SHP77 (cell line): ENCODE data around the gene PARP9.

Experiments
- DNase-seq, 2 experiments: peaks; one replicate each; lab custom pipeline; 2025; lab: John Stamatoyannopoulos, UW

PARP9 gene

DNA sequence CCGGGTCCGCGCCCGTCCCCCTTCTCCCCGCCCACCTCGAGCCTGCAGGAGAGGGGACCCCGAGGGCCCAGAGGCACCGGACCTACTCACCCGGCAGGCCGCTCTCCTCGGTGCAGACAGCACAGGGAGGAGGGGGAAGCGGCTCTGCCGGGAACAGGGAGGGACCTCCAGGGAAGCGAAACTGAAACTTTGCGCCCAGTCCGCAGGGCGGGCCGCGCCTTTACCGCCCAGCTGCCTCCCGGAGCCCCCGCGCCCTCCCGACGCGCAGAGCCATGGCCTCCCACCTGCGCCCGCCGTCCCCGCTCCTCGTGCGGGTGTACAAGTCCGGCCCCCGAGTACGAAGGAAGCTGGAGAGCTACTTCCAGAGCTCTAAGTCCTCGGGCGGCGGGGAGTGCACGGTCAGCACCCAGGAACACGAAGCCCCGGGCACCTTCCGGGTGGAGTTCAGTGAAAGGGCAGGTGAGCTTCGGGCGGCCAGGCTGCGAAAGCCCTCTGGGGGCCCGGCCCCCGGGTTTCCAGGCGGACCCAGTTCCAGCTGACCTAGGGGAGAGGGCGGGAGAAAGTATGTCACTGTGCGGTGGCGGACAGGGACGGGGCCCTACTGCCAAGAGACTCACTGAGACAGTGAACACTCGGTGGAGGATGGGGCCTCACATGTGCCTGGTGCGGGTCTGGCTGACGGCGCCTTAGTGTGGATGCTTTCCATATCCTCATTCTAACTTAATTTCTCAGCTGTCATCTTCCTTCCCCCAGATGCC lies at the start of gene PARP9, which contains the start of gene DTX3L:
Gene PARP9 (minus strand): TSS at position 146 of the 758 bp plus-strand sequence. CDS start 4,680 bp downstream, outside the sequence.
Gene DTX3L (plus strand): TSS at position 184 of the 758 bp plus-strand sequence. CDS start 89 bp downstream, at position 273.
- DNase-seq: peak; percentile 55 to 71

DNA sequence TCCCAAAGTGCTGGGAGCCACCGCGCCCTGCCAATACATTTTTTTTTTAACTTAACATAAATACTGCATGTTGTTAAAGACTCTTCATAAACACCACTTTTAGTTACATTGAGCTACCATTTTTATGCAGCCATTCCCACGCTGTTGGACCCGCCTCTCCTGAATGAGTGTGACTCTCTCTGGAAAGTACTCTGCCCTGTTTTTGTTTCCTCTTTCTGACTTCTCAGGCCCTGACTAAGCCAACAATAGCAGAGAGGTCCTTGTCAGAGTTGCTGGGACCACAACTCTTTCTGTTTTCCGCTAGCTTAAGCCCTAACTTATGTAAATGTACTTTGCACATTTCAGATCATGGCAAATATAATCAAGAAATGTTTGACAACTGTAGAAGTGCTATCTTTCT lies 48.6 kb upstream of the PARP9 start:
- DNase-seq: no peak

DNA sequence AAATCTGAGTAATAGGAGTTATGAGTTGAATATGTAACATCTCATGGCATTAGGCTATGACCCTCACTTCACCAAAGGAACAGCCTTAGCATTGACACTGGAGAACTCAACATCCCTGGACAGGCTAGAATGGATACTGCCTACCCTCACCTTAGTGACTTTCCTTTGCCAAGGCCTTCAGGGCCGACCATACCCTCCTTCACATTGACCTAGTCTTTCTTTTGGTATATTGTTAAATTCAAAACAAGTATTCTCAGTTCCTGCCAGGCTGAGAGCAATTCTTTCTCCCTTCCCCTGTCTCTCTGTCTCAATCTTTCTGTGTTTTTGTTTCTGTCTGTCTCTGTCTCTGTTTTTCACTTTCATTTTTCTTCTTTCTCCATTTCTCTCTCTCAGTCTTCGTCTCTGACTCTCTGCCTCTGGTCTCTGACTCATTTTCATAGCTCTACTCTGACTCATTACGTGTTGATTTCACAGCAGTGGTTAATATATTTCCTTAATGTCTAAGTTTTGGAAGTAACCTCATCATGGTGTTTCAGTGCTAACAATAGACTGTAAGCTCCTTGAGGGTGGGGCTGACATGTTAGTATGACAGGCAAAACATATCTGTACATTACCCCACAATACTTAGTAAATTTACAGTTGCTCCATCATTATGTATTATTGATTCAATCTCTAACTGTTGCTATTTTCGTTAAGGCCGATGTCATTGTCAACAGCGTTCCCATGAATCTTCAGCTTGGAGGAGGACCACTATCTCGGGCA lies 45.9 kb upstream of the PARP9 start:
- no peak for DNase-seq

DNA sequence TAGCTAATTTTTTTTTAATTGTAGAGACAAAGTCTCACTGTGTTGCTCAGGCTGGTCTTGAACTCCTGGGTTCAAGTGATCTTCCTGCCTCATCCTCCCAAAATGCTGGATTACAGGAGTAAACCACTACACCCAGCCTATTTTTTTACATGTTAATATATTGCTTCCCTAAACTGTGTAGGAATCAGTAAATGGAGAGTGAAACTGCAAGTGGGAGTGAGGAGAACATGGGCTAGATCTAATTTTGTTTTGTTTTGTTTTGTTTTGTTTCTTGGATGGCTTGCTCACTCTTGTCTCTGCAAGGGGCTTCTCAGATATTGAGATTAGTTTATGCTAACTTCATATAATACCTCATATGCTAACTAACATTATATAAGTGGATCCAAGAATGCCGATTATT lies 44.8 kb upstream of the PARP9 start:
- no peak for DNase-seq

DNA sequence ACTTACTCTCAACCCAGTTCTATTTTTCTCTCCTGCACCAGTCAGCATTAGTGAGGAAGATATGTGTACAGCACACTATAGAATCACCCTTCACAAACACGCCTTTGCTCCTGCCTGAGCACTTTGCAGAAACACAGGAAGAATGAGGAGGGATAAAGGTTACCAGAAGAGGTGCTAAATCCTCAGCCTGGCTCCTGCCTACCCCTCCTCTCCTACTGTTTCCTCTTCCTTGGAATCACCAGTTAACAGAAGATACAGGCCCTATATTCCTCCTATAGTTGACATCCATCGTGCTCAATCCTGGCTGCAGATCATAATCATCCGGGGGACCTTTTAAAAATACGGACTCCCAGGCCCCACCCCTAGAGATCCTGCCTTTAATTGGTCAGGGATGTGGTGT lies 42.2 kb upstream of the PARP9 start:
- no peak for DNase-seq

DNA sequence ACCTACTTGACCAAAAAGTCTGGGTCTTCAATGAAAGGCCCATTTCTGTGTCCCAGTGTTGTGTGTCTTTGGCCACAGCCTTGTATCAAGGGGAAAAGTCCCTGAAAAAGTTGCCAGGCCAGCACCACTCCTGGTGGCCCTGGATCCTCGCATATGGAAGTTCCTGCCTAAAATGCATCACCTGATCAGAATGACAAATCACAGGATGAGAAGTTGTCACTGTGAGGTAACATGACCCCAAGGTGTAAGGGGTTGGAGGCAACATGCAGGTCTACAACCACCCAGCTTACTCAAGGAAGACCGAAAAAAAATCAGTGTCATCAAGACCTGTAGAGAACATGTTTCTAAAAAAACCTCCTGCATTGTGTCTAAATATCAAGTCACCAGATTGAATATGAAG lies 39.0 kb upstream of the PARP9 start:
- DNase-seq: no peak

DNA sequence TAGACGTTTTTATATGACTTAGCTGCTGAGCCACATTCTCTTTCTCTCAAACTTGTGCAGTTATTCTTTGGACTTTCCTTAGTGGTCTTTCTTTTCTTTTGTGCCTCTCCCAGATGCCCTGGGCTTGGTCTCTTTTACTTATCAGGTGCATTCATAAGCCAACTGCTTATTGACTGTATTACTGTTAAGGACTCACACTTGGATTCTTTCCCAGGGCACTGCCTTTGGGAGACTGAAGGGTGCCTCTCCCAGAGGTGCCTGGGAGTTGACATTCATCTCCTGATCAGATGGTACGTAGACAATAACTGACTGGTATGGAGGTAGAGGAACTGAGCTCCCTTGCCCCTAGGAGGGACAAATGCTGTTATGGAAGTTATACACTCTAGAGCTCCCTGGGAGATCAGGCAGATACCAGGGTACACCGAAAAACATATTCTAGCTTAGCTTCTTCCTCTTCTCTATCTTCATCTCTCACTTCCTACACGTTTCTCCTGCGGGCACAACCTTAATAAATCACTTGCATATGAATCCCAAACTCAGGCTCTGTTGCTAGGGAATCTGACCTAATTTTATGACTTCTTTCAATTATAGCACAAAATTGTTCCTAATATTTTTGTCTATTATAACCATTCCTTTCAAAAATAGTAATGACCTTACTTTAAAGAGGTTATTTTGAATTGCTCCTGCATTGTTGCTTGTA lies 38.1 kb upstream of the PARP9 start:
- no peak for DNase-seq

DNA sequence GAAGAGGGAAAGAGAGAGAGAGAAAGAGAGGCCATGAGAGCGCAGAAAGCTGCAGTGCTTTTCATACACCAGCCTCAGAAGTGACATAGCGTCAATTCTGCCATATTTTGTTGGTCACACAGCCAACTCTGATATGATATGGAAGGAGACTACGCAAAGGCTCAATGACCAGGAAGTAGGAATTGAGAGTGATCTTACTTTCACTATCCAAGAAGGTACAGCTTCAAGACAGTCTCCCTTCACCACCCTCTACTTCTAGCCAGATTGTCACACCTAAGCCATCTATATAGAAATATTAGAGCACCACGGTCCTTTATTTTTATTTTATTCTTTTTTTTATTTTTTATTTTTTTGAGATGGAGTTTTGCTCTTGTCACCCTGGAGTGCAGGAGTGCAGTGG lies 34.5 kb upstream of the PARP9 start:
- no peak for DNase-seq

DNA sequence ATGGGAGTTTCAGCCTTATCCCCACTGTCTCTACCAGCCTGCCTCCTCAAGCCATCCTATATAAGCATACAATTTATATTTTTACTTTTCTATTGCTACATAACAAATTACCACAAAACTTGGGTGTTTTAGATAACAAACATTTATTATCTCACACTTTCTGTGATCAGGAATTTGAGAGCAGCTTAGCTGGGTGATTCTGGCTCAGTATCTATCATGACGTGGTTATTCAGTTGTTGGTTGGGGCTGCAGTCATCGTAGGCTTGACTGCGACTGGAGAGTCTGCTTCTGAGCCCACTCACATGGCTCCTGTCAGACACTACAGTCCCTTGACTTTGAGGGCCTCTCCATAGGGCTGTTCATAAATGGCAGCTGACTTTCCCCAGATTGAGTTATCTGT lies 34.1 kb upstream of the PARP9 start:
- no peak for DNase-seq

DNA sequence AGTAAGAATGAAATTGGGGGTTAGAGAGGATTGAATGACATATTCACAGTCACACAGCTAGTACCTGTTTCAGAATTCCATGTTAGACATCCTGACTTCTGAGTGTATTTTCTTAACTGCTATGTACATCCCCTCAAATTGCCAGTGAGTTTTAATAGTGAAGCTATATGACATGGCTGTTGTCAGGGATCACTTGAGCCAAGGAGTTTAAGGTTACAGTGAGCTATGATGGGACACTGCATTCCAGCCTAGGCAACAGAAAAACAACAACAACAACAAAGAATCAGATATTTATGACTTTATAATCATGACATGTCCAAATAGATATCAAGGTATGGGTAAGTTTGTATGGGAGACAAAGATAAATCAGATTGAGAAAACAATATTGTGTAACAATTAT lies 29.9 kb upstream of the PARP9 start:
- no peak for DNase-seq

DNA sequence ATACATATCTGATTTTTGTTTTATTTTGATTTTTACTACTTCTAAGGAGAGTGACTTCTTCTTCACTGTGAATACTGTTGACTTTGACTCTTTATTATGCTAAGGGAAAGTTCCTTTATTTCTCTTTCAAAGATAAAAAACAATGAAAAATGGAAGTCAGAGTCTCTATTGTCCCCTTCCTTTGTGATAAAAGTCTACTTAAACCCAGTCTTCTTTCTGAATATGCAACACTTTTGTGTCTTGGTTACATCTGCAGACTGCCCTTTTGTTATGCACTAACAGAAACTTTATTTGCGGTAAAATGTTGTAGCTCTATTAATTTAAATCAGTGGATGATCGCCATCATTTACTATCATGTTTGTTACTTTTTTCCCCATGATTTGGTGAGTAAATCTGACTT lies 26.5 kb upstream of the PARP9 start:
- DNase-seq: no peak

DNA sequence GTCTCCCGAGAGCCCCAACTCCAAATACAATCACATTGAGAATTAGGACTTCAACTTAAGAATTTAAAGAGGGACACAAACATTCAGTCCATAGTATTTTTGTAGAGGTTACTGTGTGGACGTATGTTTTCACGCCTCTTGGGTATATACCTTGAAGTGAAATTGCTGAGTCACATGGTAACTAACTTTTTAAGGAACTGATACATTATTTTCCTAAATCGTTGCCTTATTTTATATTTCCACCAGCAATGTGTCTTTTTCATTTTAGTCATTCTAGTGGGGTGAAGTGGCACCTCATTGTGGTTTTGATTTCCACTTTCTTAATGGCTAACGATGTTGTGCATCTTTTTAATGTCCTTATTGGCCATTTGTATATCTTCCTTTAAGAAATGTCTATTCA lies 25.2 kb upstream of the PARP9 start:
- no peak for DNase-seq

DNA sequence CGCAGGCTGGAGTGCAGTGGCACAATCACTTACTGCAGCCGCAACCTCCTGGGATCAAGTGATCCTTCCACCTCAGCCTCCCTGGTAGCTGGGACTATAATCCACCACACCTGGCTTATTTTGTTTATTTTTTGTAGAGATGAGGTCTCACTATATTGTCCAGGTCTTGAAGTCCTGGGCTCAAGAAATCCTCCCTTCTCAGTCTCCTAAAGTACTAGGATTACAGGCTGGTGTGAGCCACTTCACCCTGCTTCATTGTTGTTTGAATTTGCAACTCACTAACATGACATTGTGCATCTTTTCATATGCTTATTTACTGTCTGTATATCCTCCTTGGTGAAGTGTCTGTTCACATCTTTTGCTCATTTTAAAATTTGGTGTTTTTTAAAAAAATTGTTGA lies 23.5 kb upstream of the PARP9 start:
- no peak for DNase-seq

DNA sequence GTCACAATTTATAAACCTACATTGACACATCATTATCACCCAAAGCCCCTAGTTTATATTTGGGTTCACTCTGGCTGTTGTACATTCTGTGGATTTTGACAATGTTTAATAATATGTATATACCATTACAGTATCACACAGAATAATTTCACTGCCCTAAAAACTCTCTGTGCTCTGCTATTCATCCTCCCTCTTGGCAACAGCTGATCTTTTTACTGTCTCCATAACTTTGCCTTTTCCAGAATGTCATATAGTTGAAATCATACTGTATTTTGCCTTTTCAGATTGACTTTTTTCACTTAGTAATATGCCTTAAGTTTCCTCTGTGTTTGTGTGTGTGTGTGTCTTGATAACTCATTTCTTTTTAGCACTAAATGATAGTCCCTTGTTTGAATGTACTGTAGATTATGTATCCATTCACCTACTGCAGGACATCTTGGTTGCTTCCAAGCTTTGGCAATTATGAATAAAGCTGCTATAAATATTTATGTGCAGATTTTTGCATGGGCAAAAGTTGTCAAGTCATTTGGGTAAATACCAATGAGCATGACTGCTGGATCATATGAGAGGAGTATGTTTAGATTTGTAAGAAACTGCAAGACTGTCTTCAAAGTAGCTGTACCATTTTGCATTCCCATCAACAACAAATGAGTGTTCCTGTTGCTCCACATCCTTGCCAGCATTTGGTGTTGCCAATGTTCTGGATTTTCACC lies 22.8 kb upstream of the PARP9 start:
- no peak for DNase-seq

DNA sequence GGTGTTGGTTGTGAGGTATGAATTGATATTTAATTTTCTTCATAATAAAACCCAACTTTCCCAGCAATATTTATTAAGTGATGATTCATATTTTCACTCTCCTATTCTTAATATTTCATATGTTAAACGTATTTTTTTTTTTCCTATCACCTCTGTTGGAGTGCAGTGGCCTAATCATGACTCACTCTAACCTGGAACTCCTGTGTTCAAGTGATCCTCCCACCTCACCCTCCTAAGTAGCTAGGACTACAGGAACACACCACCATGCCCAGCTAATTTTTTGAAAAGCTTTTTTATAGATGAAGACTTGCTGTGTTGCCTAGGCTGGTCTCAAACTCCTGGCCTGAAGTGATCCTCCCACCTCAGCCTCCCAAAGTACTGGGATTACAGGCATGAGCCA lies 22.0 kb upstream of the PARP9 start:
- DNase-seq: no peak

DNA sequence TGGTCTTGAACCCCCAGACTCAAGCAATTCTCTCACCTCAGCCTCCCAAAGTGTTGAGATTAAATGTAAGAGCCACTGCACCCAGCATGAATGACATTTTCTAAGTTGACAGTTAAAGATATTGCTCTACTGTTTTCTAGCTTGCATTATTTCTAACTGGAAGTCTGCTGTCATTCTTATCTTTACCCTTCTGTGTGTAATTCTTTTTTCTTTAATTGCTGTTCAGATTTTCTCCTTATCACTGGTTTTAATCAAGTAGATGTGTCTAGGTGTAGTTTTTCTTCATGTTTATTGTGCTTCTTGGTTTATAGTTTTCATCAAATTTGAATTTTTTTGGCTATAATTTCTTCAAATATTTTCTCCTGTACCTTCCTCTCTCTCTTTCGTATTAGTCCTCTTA lies 18.3 kb upstream of the PARP9 start:
- DNase-seq: no peak

DNA sequence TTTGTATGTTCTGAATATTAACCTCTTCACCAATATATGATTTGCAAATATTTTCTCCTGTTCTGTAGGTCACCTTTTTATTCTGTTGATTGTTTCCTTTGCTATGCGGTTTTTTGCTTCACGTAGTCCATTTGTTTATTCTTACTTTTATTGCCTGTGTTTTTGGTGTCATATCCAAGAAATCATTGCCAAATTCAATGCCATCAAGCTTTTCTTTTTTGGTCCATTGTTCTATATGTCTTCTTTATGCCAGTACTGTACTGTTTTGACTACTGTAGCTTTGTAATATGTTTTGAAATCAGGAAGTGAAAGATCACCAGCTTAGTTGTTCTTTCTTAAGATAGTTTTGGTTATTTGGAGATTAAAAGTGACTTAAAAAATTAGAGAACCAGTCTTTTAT lies 17.5 kb upstream of the PARP9 start:
- no peak for DNase-seq

DNA sequence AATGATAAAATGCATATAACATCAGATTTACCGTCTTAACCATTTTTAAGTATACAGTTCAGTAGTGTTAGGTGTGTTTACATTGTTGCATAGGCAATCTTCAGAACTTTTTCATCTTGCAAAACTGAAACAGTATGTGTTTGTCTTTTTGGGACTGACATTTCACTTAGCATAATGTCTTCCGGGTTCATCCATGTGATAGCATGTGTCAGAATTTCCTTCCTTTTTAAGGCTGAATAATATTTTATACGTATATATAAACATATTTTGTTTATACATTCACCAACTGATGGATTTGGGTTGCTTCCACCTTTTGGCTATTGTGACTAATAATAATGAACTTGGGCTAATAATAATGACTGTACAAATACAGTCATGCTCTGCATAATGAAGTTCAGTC lies 16.4 kb upstream of the PARP9 start:
- no peak for DNase-seq

DNA sequence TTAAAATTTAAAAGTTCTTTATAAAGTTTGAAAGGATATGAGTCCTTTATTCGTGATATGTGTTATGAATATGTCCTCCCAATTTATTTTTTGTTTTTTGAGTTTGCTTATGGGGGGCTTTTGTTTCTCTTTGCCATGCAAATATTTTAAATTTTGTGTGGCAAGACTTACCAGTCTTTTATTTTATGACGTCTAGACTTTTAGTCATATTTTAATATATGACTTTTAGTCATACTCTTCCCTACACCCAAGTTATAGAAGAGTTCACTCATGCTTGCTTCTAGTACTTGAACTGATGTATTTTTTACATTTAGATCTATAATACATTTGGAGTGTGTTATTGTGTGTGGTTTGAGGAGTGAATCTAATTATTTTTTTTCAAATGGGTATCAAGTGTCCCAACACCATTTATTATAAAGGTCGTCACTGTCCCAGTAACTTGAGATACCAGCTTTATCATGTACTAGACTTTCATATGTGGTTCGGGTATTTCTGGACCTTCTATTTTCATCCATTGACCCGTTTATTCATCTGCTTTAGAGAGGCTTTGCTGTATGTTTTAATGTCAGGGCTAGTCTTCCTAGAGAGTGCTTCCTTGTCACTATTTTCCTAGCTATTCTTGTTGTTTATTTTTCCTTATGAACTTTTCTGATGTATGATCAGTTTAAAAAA lies 14.1 kb upstream of the PARP9 start:
- no peak for DNase-seq

DNA sequence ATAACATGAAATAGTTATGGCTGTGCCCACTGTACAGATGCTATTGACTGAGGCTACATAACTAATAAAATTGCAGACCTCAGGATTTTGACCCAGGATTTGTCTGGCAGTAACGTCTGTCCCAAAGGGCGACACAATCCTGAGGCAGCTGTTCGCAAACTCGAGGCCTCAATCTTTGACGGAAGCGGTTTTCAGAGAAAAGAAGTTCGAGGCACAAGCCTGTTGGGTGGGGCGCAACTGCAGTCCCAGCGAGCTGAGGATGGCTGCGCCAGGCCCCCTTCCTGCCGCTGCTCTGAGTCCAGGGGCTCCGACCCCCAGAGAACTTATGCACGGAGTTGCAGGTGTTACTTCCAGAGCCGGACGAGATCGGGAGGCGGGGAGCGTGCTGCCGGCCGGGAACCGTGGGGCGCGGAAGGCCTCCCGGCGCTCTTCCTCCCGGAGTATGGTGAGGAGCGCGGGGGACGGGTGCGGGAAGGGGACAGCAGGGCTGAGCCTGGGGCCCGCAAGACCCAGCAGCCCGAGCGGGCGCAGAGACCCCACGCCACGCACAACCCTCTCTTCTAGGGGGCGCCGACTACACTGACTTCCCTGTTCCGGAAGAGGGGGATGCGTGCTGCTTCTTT lies 13.4 kb upstream of the PARP9 start, which contains the start of gene PARP15:
Gene PARP15 (plus strand): TSS at position 242 of the 623 bp plus-strand sequence. CDS start 18 bp downstream, at position 260.
- DNase-seq: no peak
